ENCODE measurements around the gene YTHDC2.

DNA sequence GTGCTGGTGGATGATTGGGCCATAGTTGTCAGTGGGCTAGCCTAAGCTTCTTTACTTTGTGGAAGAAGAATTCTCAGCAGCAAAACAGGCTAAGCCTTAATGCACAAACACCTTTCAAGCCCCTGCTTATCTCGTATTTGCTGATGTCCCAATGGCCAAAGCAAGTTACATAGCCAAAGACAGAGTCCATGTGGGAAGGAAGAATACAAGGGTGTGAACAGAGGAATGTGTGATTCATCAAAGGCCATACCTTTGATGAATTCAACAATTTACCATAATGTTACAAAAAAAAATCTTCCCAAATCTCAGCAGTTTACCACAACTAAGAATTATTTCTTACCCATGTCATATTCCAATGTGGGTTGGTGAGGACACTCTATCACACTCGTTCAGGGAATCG is 1.2 kb upstream of the YTHDC2 start:
- TF ChIP-seq POLR2A (IDR thresholded peaks at IDR 0.05; ENCODE audit: low read depth, low read length) (no peak), TAF1 (IDR thresholded peaks at IDR 0.05; ENCODE audit: borderline replicate concordance, low read depth, low read length) (no peak), POLR2AphosphoS5 (IDR thresholded peaks at IDR 0.05; ENCODE audit: low read depth, low read length) (no peak)
